ENCODE results near the gene NXPH1.

GRCh38 chr7:8434290-8435002 is 1.0 kb downstream of the NXPH1 start:
- TF ChIP-seq EZH2 (IDR thresholded peaks at IDR 0.05; ENCODE audit: low read length), result no peak
- TF ChIP-seq, protein P1, sequence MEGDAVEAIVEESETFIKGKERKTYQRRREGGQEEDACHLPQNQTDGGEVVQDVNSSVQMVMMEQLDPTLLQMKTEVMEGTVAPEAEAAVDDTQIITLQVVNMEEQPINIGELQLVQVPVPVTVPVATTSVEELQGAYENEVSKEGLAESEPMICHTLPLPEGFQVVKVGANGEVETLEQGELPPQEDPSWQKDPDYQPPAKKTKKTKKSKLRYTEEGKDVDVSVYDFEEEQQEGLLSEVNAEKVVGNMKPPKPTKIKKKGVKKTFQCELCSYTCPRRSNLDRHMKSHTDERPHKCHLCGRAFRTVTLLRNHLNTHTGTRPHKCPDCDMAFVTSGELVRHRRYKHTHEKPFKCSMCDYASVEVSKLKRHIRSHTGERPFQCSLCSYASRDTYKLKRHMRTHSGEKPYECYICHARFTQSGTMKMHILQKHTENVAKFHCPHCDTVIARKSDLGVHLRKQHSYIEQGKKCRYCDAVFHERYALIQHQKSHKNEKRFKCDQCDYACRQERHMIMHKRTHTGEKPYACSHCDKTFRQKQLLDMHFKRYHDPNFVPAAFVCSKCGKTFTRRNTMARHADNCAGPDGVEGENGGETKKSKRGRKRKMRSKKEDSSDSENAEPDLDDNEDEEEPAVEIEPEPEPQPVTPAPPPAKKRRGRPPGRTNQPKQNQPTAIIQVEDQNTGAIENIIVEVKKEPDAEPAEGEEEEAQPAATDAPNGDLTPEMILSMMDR (optimal IDR thresholded peaks at IDR 0.05 in 1 of 3, IDR thresholded peaks at IDR 0.05 in 1 of 3, conservative IDR thresholded peaks at IDR 0.05 in 1 of 3; ENCODE audit: extremely low read depth in 1 of 3, insufficient read depth in 2 of 3, low read length in 3 of 3), result no peak

Data from keratinocyte (primary cell).